MCF 10A (cell line): ENCODE measurements around the gene LRRC45. TPM values are rescaled to one million over a fixed set of nuclear protein-coding genes. Genes with fewer than 3 reads are reported as not detected.

Source experiments
- BruUV-seq: library from RNA; stranded (reverse); fragments of 400-500 nt; replicated peaks from 2 replicates; lab custom pipeline; 2021; lab: Mats Ljungman, UMichigan
- CTCF ChIA-PET: fragments of 300-600 bp; sonication (Branson Sonifier 250); formaldehyde crosslinking; extraction: SDS; loops from one replicate; lab custom pipeline; 2021; ENCODE audit warnings: antibody characterized with exemption, inconsistent platforms; lab: Yijun Ruan, JAX
- POLR2A ChIA-PET: fragments of 300-600, 350-650 bp; sonication (Branson Sonifier 250); formaldehyde crosslinking; extraction: SDS; loops from one replicate; lab custom pipeline; 2020; ENCODE audit warnings: antibody characterized with exemption, inconsistent platforms; lab: Yijun Ruan, JAX
- DNase-seq: peaks from one replicate; pipeline ENCODE4 v3.0.0-alpha.2; 2018; ENCODE audit not compliant: unreplicated experiment
- H3K27ac Mint-ChIP-seq: one replicate; pipeline ENCODE4 v1.8.0; 2022; ENCODE audit warnings: mild to moderate bottlenecking, low read depth, mixed read lengths; ENCODE audit not compliant: unreplicated experiment
- H3K27me3 Mint-ChIP-seq: one replicate; pipeline ENCODE4 v1.8.0; 2022; ENCODE audit warnings: mixed read lengths; ENCODE audit not compliant: insufficient read depth, unreplicated experiment
- H3K36me3 Mint-ChIP-seq: one replicate; pipeline ENCODE4 v1.8.0; 2022; ENCODE audit warnings: mild to moderate bottlenecking, moderate library complexity, mixed read lengths; ENCODE audit not compliant: insufficient read depth, unreplicated experiment
- H3K4me1 Mint-ChIP-seq: one replicate; pipeline ENCODE4 v1.8.0; 2022; ENCODE audit warnings: mixed read lengths; ENCODE audit not compliant: insufficient read depth, unreplicated experiment
- H3K4me3 Mint-ChIP-seq: one replicate; pipeline ENCODE4 v1.8.0; 2022; ENCODE audit warnings: mild to moderate bottlenecking, moderate library complexity, mixed read lengths; ENCODE audit not compliant: unreplicated experiment
- H3K9me3 Mint-ChIP-seq: one replicate; pipeline ENCODE4 v1.8.0; 2022; ENCODE audit warnings: mixed read lengths; ENCODE audit not compliant: unreplicated experiment
- CTCF ChIP-seq: fragments of 200-600 bp; IDR thresholded peaks from one replicate; pipeline ENCODE4 v1.8.0; 2022; ENCODE audit warnings: antibody characterized with exemption, mild to moderate bottlenecking; ENCODE audit not compliant: unreplicated experiment
- intact Hi-C: fragments of 100-400 bp; cut with micrococcal nuclease; formaldehyde crosslinking; loops from 2 replicates; pipeline ENCODE4 v1.14.1; 2022
- total RNA-seq: library from RNA; stranded (reverse); gene quantifications from 2 replicates; pipeline ENCODE4 v1.2.3, GENCODE V29; 2022

LRRC45 gene
- total RNA-seq, 1 experiment from 2014 or later, result 3.4 TPM

DNA sequence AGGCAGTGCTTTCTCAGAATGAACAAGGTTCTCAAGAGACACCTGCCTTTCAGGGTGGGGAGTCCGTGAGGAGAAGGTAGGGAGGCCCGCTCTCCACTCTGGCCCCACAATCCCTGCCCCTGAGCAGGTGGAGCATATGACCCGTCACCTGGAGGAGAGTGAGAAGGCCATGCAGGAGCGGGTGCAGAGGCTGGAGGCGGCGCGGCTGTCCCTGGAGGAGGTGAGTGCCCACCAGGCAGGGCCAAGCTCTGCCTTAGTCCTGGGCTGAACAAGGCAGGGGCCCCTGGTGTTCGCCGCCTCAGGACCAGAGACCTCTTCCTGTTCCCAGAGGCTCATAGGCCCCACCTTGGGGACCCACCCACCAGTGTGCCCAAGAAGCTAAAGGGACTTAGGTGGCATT lies 5.9 kb downstream of the LRRC45 start:
- BruUV-seq, result no TSS peak
- intact Hi-C loops, result no loop called here
- Mint-ChIP-seq H3K9me3 (no peaks in the 10 kb centered on the region), H3K36me3 (peaks cover 5% of the 10 kb centered on the region), H3K4me1 (peaks cover 4% of the 10 kb centered on the region), H3K4me3 (no peak overlapping the region), H3K27me3 (no peaks in the 10 kb centered on the region), H3K27ac (no peak overlapping the region)
- ChIA-PET POLR2A (interaction anchor here (1.4 to 1.7 kb wide), 2 partner anchors 9 to 49 kb away, joined by 4 read pairs; partner anchors contain the start of gene DCXR), CTCF (interaction anchor here (1.9 to 2.3 kb wide), 2 partner anchors 9 to 126 kb away, joined by 12 to 13 read pairs; no protein-coding TSS in a partner anchor)
- no peak for TF ChIP-seq CTCF
- DNase-seq, result no peak

DNA sequence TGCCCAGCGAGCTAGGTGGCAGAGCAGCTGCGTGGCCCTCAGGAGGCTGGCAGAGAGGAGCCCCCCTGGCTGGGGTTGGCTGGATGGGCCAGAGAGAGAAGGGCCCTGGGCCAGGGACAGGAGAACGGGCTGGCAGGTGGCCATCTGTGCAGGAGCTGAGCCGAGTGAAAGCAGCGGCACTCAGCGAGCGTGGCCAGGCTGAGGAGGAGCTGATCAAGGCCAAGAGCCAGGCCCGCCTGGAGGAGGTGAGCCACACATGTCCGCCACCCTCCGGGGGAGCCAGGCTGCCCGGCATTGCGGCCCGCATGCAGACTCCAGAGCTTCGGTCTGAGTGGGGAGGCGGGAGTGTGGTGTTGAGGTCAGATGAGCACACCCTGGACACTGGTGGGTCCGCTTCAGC lies 6.3 kb downstream of the LRRC45 start:
- peak overlapping the region; percentile 78 for H3K4me3 Mint-ChIP-seq
- H3K27ac Mint-ChIP-seq, result no peak overlapping the region
- CTCF ChIA-PET, result interaction anchor here (0.6 to 2.3 kb wide), 6 partner anchors 9 to 125 kb away, joined by 3 to 13 read pairs (median 4); no protein-coding TSS in a partner anchor
- no peaks in the 10 kb centered on the region for H3K9me3 Mint-ChIP-seq
- H3K27me3 Mint-ChIP-seq, result no peaks in the 10 kb centered on the region
- no peak for TF ChIP-seq CTCF
- no peak for DNase-seq
- H3K36me3 Mint-ChIP-seq, result peaks cover 5% of the 10 kb centered on the region
- no peaks in the 10 kb centered on the region for H3K4me1 Mint-ChIP-seq
- intact Hi-C loops, result no loop called here
- POLR2A ChIA-PET, result interaction anchor here (1.4 to 1.7 kb wide), 2 partner anchors 9 to 49 kb away, joined by 4 read pairs; partner anchors contain the start of gene DCXR
- BruUV-seq, result no TSS peak

DNA sequence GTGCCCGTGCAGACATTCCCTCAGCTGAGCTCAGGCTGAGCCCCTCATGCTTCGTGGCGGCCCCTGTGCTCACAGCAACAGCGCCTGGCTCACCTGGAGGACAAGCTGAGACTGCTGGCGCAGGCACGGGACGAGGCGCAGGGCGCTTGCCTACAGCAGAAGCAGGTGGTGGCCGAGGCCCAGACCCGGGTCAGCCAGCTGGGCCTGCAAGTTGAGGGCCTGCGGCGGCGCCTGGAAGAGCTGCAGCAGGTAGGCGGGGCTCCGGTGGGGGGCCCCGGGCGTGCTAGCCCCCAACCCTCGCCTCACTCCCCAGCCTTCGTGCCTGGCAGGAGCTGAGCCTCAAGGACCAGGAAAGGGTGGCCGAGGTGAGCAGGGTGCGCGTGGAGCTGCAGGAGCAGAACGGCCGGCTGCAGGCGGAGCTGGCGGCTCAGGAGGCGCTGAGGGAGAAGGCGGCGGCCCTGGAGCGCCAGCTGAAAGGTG lies 6.9 kb downstream of the LRRC45 start:
- H3K4me1 Mint-ChIP-seq, result no peaks in the 10 kb centered on the region
- ChIA-PET POLR2A (interaction anchor here (0.6 to 1.7 kb wide), 7 partner anchors 8 to 223 kb away, joined by 3 to 4 read pairs (median 3); partner anchors contain the start of genes DCXR and FASN), CTCF (interaction anchor here (0.5 to 2.3 kb wide), 9 partner anchors 10 to 1574 kb away, joined by 3 to 13 read pairs (median 3); no protein-coding TSS in a partner anchor)
- H3K27ac Mint-ChIP-seq, result no peak overlapping the region
- no peak for DNase-seq
- intact Hi-C loops, result loop anchor here (2.0 to 10.0 kb wide), 3 partner anchors 65 to 215 kb away; partner anchors contain the start of gene FASN
- BruUV-seq, result no TSS peak
- H3K9me3 Mint-ChIP-seq, result no peaks in the 10 kb centered on the region
- peaks cover 5% of the 10 kb centered on the region for H3K36me3 Mint-ChIP-seq
- H3K4me3 Mint-ChIP-seq, result peak overlapping the region; percentile 78
- H3K27me3 Mint-ChIP-seq, result no peaks in the 10 kb centered on the region
- no peak for TF ChIP-seq CTCF

DNA sequence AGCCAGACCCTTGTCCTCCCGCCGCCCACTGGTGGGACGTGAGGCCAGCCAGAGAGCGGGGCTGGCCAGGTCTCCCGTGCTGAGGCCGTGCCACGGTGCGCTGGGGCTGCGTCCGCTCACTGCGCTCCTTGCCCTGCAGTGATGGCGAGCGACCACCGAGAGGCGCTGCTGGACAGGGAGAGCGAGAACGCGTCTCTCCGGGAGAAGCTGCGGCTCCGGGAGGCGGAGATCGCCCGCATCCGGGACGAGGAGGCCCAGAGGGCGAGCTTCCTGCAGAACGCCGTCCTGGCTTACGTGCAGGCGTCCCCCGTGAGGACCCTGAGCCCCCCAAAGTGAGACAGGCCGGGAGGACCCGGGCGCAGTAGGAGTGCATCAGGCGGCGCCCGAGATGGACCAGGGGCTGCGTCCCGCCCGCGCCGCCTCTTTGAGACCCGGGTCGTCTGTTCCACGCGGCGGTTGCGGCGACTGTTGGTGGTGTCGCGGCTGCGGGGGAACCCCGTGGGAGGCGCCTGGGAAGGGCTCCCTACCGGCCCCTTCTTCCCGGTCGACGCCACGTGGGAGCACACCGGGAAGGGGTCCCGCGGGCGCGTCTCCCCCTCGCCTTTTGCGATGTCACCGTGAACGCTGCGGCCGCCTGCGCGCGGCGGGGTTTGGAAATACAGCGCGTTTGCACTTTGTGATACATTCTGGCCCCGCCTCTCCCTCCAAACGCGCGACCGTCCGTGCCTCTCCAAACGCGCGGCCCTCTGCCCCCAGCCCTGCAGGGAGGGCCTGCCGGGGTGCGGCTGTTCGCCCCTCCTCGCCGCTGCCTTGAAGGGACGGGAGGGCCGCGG lies 7.6 kb downstream of the LRRC45 start:
- ChIA-PET CTCF (interaction anchor here (0.5 to 2.3 kb wide), 12 partner anchors 10 to 1575 kb away, joined by 3 to 13 read pairs (median 3); no protein-coding TSS in a partner anchor), POLR2A (interaction anchor here (0.6 to 1.7 kb wide), 10 partner anchors 7 to 267 kb away, joined by 3 to 4 read pairs (median 3); partner anchors contain the start of genes CENPX, DCXR, FASN and LRRC45)
- H3K4me1 Mint-ChIP-seq, result no peaks in the 10 kb centered on the region
- peak overlapping the region; percentile 78 for H3K4me3 Mint-ChIP-seq
- H3K27ac Mint-ChIP-seq, result peak overlapping the region; percentile 35
- DNase-seq, result peak; percentile 83
- intact Hi-C loops, result loop anchor here (2.0 to 10.0 kb wide), 3 partner anchors 64 to 214 kb away; partner anchors contain the start of gene FASN
- BruUV-seq, result no TSS peak
- TF ChIP-seq CTCF, result peak; percentile 98
- no peaks in the 10 kb centered on the region for H3K27me3 Mint-ChIP-seq
- H3K36me3 Mint-ChIP-seq, result peaks cover 5% of the 10 kb centered on the region
- H3K9me3 Mint-ChIP-seq, result no peaks in the 10 kb centered on the region
